ENCODE data around the gene TRNT1. TPM values are rescaled to one million over a fixed set of nuclear protein-coding genes. Genes with fewer than 3 reads are reported as not detected.

TRNT1 gene
- total and polyA plus RNA-seq, 9 donors, result 8.5 to 29.0 (median 15.5) TPM

GRCh38 chr3:3087716-3088465 lies 38.8 kb upstream of the TRNT1 start:
- Histone ChIP-seq H3K27me3 (no peaks in the 10 kb centered on the region), H3K27ac (no peak overlapping the region), H3K36me3 (no peaks in the 10 kb centered on the region), H3K9me3 (no peaks in the 10 kb centered on the region), H3K4me1 (ENCODE audit: insufficient read depth) (no peaks in the 10 kb centered on the region), H3K4me3 (no peak overlapping the region)
- DNase-seq, result no peak
- TF ChIP-seq EP300 (IDR thresholded peaks at IDR 0.05), result no peak
- intact Hi-C loops (cut with DNase I), result no loop called here
- 49 to 58% (median 51%) methylated on average over 7 of the region's 7 CpGs for WGBS, 3 donors

GRCh38 chr3:3089017-3089416 lies 37.7 kb upstream of the TRNT1 start:
- no peaks in the 10 kb centered on the region for H3K27me3 ChIP-seq
- WGBS, 3 donors, result 72 to 78% (median 77%) methylated on average over 4 of the region's 4 CpGs
- DNase-seq, result no peak
- no peaks in the 10 kb centered on the region for H3K9me3 ChIP-seq
- no peak overlapping the region for H3K27ac ChIP-seq
- H3K4me3 ChIP-seq, result no peak overlapping the region
- TF ChIP-seq CTCF (IDR thresholded peaks at IDR 0.05), result no peak
- TF ChIP-seq EP300 (IDR thresholded peaks at IDR 0.05), result no peak
- TF ChIP-seq POLR2A (IDR thresholded peaks at IDR 0.05), result no peak
- H3K4me1 ChIP-seq (ENCODE audit: insufficient read depth), result no peaks in the 10 kb centered on the region
- intact Hi-C loops (cut with DNase I), result no loop called here
- H3K36me3 ChIP-seq, result no peaks in the 10 kb centered on the region

GRCh38 chr3:3097958-3098357 lies 28.8 kb upstream of the TRNT1 start:
- Histone ChIP-seq H3K4me1 (ENCODE audit: insufficient read depth) (no peaks in the 10 kb centered on the region), H3K36me3 (no peaks in the 10 kb centered on the region), H3K27me3 (no peaks in the 10 kb centered on the region), H3K9me3 (no peaks in the 10 kb centered on the region), H3K4me3 (no peak overlapping the region), H3K27ac (no peak overlapping the region)
- no peak for DNase-seq
- WGBS, 3 donors, result 76 to 80% (median 76%) methylated on average over 4 of the region's 4 CpGs
- intact Hi-C loops (cut with DNase I), result no loop called here
- no peak for TF ChIP-seq POLR2A (IDR thresholded peaks at IDR 0.05)
- no peak for TF ChIP-seq EP300 (IDR thresholded peaks at IDR 0.05)
- no peak for TF ChIP-seq CTCF (IDR thresholded peaks at IDR 0.05)

GRCh38 chr3:3101660-3102458 lies 24.9 kb upstream of the TRNT1 start:
- no peak for DNase-seq
- 78 to 85% (median 83%) methylated on average over 6 of the region's 6 CpGs for WGBS, 3 donors
- intact Hi-C loops (cut with DNase I), result no loop called here

More at GRCh38 chr3:3101660-3102458, 24.9 kb upstream of the TRNT1 start:
- Histone ChIP-seq H3K4me3 (no peak overlapping the region), H3K4me1 (ENCODE audit: insufficient read depth) (no peaks in the 10 kb centered on the region), H3K27ac (no peak overlapping the region), H3K27me3 (no peaks in the 10 kb centered on the region), H3K36me3 (no peaks in the 10 kb centered on the region), H3K9me3 (no peaks in the 10 kb centered on the region)
- no peak for TF ChIP-seq CTCF (IDR thresholded peaks at IDR 0.05)

Measured in ovary (tissue), 9 donors.